Thoracic aorta (tissue), 2 donors: ENCODE measurements around the gene FKBP14. TPM values are rescaled to one million over a fixed set of nuclear protein-coding genes. Genes with fewer than 3 reads are reported as not detected.

Experiments used
- ATAC-seq: fragments of 150-250 bp; one replicate; pipeline ENCODE4 v1.8.0; 2017; ENCODE audit warnings: low read depth; ENCODE audit not compliant: insufficient number of reproducible peaks, low FRiP score
- DNase-seq: peaks from one replicate; pipeline ENCODE4 v3.0.0-alpha.2; 2020; ENCODE audit warnings: low spot score
- H3K27ac ChIP-seq, 2 donors: fragments of 200-600 bp; sonication (generic); 1 replicate in 1 of 2; 2 replicates in 1 of 2; pipeline ENCODE4 v1.5.1; 2016; ENCODE audit warnings: mild to moderate bottlenecking in 2 of 2, moderate library complexity in 2 of 2
- H3K27me3 ChIP-seq: fragments of 200-600 bp; sonication (generic); replicated peaks from 2 replicates; pipeline ENCODE4 v1.6.0; 2016; ENCODE audit warnings: mild to moderate bottlenecking; ENCODE audit not compliant: insufficient read depth
- H3K36me3 ChIP-seq: fragments of 200-600 bp; sonication (generic); one replicate; pipeline ENCODE4 v1.5.1; 2016
- H3K4me1 ChIP-seq, 2 donors: fragments of 200-600 bp; sonication (generic); 1 replicate in 1 of 2; 2 replicates in 1 of 2; pipeline versions ENCODE4 v1.5.1 to v1.6.0; 2016; ENCODE audit warnings: low read depth in 2 of 2, mild to moderate bottlenecking in 1 of 2; ENCODE audit not compliant: control insufficient read depth in 1 of 2
- H3K4me3 ChIP-seq: fragments of 200-600 bp; sonication (generic); 2 replicates; pipeline ENCODE4 v1.5.1; 2016; ENCODE audit warnings: mild to moderate bottlenecking
- H3K9me3 ChIP-seq: fragments of 200-600 bp; sonication (generic); 2 replicates; pipeline ENCODE4 v1.5.1; 2016
- total RNA-seq, 2 donors: library from RNA; depleted of rRNA; stranded (reverse); fragments of >200 nt; gene quantifications; one replicate each; pipeline versions ENCODE4 v1.1.0 to v1.2.3, GENCODE V29; 2016
- TF ChIP-seq, protein P1 (sequence below): fragments of 200-600 bp; sonication (generic); IDR thresholded peaks from one replicate; pipeline ENCODE4 v1.5.1; 2019; ENCODE audit warnings: antibody characterized with exemption

FKBP14 gene
- total RNA-seq, 2 donors from 2014 or later: 12.6 to 15.2 TPM

DNA sequence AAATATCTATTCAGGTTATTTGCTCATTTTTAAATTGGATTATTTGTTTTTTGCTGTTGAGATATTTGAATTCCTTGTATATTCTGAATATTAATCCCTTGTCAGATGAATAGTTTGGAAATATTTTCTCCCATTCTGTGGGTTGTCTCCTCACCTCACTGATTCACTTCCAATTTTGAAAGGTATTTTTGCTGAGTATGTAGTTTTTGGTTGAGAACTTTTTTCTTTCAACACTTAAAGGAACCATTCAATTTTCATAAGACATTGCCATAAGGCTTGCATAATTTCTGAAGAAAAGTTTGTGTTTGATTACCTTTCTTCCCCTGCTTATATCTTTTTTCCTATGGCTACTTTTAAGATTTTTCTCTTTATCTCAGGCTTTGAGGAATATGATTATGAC lies 28.0 kb downstream of the FKBP14 start:
- TF ChIP-seq, protein P1, sequence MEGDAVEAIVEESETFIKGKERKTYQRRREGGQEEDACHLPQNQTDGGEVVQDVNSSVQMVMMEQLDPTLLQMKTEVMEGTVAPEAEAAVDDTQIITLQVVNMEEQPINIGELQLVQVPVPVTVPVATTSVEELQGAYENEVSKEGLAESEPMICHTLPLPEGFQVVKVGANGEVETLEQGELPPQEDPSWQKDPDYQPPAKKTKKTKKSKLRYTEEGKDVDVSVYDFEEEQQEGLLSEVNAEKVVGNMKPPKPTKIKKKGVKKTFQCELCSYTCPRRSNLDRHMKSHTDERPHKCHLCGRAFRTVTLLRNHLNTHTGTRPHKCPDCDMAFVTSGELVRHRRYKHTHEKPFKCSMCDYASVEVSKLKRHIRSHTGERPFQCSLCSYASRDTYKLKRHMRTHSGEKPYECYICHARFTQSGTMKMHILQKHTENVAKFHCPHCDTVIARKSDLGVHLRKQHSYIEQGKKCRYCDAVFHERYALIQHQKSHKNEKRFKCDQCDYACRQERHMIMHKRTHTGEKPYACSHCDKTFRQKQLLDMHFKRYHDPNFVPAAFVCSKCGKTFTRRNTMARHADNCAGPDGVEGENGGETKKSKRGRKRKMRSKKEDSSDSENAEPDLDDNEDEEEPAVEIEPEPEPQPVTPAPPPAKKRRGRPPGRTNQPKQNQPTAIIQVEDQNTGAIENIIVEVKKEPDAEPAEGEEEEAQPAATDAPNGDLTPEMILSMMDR: no peak
- Histone ChIP-seq H3K36me3 (no peaks in the 10 kb centered on the region), H3K9me3 (peaks cover 4% of the 10 kb centered on the region), H3K4me1 (peaks cover 7 to 20% of the 10 kb centered on the region in 2 donors), H3K27ac (no peak overlapping the region), H3K4me3 (no peak overlapping the region), H3K27me3 (no peaks in the 10 kb centered on the region)
- DNase-seq (no peak), ATAC-seq (no peak)

DNA sequence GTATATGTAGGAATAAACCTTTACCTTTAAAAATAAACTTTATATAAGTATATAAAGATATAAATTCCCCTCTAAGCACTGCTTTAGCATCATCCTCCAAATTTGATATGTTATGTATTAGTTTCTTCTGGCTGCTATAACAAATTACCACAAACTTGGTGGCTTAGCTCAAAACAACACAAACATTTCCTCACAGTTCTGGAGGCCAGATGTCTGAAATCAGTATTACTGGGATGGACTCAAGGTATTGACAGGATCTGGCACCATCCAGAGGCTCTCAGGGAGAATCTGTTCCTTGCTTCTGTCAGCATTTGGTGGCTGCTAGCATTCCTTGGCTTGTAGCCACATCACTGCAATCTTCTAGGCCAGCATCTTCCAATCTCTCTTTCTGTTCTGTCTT lies 30.2 kb downstream of the FKBP14 start:
- ATAC-seq: no peak
- DNase-seq: no peak
- Histone ChIP-seq H3K4me1 (peaks cover 7 to 19% of the 10 kb centered on the region in 2 donors), H3K36me3 (no peaks in the 10 kb centered on the region), H3K27me3 (no peaks in the 10 kb centered on the region), H3K9me3 (peaks cover 11% of the 10 kb centered on the region), H3K27ac (no peak overlapping the region), H3K4me3 (no peak overlapping the region)
- TF ChIP-seq, protein P1: no peak

DNA sequence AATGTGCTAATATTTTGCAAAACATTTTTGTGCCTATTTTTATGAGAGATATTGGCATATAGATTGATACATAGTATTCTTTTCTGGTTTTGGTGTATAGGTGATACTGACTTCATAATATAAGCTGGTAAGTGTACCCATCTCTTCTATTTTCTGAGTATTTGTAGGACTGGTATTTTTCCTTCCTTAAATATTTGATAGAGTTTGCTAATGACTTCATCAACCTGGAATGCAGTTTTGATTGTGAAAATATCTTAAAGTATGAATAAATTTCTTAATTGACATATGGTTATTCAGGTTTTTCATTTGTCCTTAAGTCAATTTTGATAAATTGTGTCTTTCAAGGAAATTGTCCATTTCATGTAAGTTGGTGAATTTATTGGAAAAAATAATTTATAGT lies 30.9 kb downstream of the FKBP14 start:
- TF ChIP-seq, protein P1: no peak
- no peaks in the 10 kb centered on the region for H3K36me3 ChIP-seq
- peaks cover 11% of the 10 kb centered on the region for H3K9me3 ChIP-seq
- no peaks in the 10 kb centered on the region for H3K27me3 ChIP-seq
- H3K27ac ChIP-seq: no peak overlapping the region
- no peak for ATAC-seq
- H3K4me3 ChIP-seq: no peak overlapping the region
- peaks cover 2 to 12% of the 10 kb centered on the region in 2 donors for H3K4me1 ChIP-seq
- DNase-seq: no peak

DNA sequence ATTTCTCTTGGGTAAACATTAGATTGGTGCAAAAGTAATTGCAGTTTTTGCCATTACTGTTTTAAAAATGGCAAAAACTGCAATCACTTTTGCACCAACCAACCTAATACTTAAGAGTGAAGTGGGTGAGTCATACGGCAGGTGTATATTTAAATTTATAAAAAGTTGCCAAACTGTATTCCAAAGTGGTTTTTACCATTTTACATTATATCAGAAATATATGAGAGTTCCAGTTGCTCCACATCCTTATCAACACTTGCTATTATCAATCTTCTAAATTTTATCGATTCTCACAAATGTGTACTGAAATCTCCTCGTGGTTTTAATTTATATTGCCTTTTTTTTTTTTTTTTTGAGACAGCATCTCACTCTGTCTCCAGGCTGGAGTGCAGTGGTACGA lies 33.4 kb downstream of the FKBP14 start:
- TF ChIP-seq, protein P1: no peak
- Histone ChIP-seq H3K27ac (no peak overlapping the region), H3K4me3 (no peak overlapping the region), H3K36me3 (no peaks in the 10 kb centered on the region), H3K27me3 (no peaks in the 10 kb centered on the region), H3K9me3 (peaks cover 11% of the 10 kb centered on the region), H3K4me1 (peaks cover 0 to 5% of the 10 kb centered on the region in 2 donors)
- ATAC-seq (no peak), DNase-seq (no peak)

DNA sequence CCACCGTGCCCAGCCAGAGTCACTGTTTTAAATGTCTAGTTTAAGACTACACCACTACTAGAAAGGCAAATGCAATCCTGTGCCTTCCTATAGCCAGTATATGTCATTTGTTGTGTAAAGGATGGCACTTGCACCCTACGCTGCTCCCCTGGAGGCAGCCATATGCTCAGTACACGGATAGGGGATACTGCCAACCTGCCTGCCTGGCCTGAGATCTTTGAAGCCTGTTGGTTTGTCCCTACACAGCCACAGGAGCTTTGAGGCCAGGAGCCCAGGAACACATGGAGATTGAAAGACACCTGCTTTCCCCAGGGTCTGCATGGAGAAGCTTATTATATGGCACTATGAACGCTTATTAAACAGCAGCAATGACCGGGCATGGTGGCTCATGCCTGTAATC lies 34.6 kb downstream of the FKBP14 start:
- no peaks in the 10 kb centered on the region for H3K27me3 ChIP-seq
- H3K9me3 ChIP-seq: peaks cover 11% of the 10 kb centered on the region
- H3K36me3 ChIP-seq: no peaks in the 10 kb centered on the region
- no peak for ATAC-seq
- peaks cover 5 to 17% of the 10 kb centered on the region in 2 donors for H3K4me1 ChIP-seq
- TF ChIP-seq, protein P1: no peak
- H3K4me3 ChIP-seq: no peak overlapping the region
- no peak for DNase-seq
- H3K27ac ChIP-seq: no peak overlapping the region
